ENCODE results near the gene PLBD2.

- TF ChIP-seq CTCF (IDR thresholded peaks at IDR 0.05) = no peak
- TF ChIP-seq POLR2A (IDR thresholded peaks at IDR 0.05) = no peak
These were observed 27.0 kb downstream of the PLBD2 start for GRCh38 chr12:113385282-113385882.
